ENCODE measurements around the gene HMCN2.

DNA sequence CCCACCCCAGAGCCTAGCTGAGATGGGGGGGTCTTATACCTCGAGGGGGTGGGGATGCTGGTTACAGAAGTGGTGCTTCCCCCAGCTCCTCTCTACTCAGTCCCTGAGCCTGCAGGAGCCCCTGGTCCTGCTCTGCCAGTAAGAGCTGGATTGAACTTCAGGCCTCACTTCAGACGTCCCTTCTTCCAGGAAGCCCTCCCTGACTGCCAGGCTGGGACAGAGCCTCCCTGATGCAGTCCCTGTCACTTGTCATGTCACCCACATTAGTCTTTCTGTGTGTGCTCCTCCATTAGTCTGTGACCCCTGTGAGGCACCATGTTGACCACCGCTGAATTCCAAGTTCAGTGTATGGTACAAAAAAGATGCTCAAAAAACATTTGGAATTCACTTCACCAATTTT, 100.5 kb downstream of the HMCN2 start:
- TF ChIP-seq, protein P1, sequence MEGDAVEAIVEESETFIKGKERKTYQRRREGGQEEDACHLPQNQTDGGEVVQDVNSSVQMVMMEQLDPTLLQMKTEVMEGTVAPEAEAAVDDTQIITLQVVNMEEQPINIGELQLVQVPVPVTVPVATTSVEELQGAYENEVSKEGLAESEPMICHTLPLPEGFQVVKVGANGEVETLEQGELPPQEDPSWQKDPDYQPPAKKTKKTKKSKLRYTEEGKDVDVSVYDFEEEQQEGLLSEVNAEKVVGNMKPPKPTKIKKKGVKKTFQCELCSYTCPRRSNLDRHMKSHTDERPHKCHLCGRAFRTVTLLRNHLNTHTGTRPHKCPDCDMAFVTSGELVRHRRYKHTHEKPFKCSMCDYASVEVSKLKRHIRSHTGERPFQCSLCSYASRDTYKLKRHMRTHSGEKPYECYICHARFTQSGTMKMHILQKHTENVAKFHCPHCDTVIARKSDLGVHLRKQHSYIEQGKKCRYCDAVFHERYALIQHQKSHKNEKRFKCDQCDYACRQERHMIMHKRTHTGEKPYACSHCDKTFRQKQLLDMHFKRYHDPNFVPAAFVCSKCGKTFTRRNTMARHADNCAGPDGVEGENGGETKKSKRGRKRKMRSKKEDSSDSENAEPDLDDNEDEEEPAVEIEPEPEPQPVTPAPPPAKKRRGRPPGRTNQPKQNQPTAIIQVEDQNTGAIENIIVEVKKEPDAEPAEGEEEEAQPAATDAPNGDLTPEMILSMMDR (conservative IDR thresholded peaks at IDR 0.05; ENCODE audit: low read length) = no peak
- no peak for TF ChIP-seq EZH2phosphoT487 (IDR thresholded peaks at IDR 0.05; ENCODE audit: borderline replicate concordance, low read depth, low read length)

Measured in OCI-LY7 (cell line).